Activated B cell treated with CpG ODN at 0.5 μM for 24 hours (primary cell): ENCODE measurements around the gene EN1. TPM values are rescaled to one million over a fixed set of nuclear protein-coding genes. Genes with fewer than 3 reads are reported as not detected.

ENCODE experiments used
- ATAC-seq: fragments of 200-7000 bp; cut with Tn5 transposase; one replicate; pipeline ENCODE4 v1.10.0; 2021; ENCODE audit warnings: low read depth, mild to moderate bottlenecking, moderate library complexity
- CTCF ChIA-PET: fragments of 350-600 bp; sonication (Branson Sonifier 250); formaldehyde crosslinking; loops from one replicate; lab custom pipeline; 2021; ENCODE audit warnings: antibody characterized with exemption; lab: Charles Lee
- POLR2A ChIA-PET: fragments of 350-600 bp; sonication (Branson Sonifier 250); formaldehyde crosslinking; loops from one replicate; lab custom pipeline; 2021; ENCODE audit warnings: antibody characterized with exemption; lab: Charles Lee
- DNase-seq: peaks from one replicate; pipeline ENCODE4 v3.0.0; 2022
- H3K27ac Mint-ChIP-seq: one replicate; pipeline ENCODE4 v1.8.0; 2020; ENCODE audit warnings: mixed read lengths
- H3K27me3 Mint-ChIP-seq: one replicate; pipeline ENCODE4 v1.8.0; 2021; ENCODE audit warnings: mixed read lengths
- H3K36me3 Mint-ChIP-seq: one replicate; pipeline ENCODE4 v1.8.0; 2021; ENCODE audit warnings: low read depth, mixed read lengths
- H3K4me1 Mint-ChIP-seq: one replicate; pipeline ENCODE4 v1.8.0; 2021; ENCODE audit warnings: mixed read lengths
- H3K4me3 Mint-ChIP-seq: one replicate; pipeline ENCODE4 v1.8.0; 2020; ENCODE audit warnings: mild to moderate bottlenecking, mixed read lengths
- H3K9me3 Mint-ChIP-seq: one replicate; pipeline ENCODE4 v1.8.0; 2020; ENCODE audit warnings: mixed read lengths
- intact Hi-C: fragments of 100-400 bp; cut with micrococcal nuclease; formaldehyde crosslinking; loops from one replicate; pipeline ENCODE4 v1.15.1; 2024
- total RNA-seq: library from RNA; stranded (reverse); gene quantifications from 2 replicates; pipeline ENCODE4 v1.2.3, GENCODE V29; 2022
- TF ChIP-seq, protein P1 (sequence below): fragments of 200-600 bp; IDR thresholded peaks from one replicate; pipeline ENCODE4 v1.8.0; 2022; ENCODE audit warnings: antibody characterized with exemption, mild to moderate bottlenecking

EN1 gene
- total RNA-seq, 1 donor from 2014 or later = not detected

DNA sequence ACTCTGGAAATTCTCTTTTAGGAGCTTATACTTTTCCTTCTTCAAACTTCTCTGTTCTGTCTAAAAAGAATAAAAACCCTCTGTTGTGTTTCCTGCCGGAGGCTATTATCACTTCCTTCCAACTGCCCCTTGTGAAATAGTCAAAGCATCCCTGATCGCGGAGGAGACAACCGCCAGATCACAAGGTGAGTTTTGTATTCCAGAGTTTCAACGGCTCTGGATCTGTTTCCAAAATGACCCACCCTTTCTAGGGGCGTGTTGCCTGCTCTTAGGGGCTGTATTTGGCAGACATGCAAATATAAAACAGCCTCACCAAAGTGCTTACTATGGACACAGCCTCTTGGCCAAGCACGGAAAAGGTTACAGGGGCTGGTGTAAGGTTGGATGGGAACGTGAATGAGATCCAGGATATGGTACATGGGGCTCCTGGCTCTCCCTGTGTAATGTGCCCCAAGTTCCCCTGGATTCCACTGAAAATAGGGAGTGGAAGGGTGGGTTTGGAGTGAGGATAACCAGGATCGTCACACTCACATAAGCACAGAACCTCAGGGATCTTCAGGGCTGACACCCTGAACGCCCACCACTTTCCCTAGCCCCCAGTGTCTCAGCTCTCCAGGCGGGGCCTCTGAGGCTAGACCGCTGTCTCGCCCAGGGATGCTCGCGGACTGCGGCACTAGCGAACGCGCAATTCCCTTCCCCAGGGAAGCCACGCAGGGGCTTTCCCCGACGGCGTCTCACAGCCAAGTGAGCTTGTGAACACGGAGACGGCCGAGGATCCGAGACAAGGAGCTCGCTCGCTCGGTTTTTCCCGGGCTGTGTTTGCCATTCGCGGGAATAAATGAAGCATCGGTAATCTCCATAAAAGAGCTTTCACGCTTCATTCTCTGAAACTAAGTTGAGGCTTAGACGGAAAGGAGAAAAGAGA lies 14.4 kb downstream of the EN1 start:
- TF ChIP-seq, protein P1, sequence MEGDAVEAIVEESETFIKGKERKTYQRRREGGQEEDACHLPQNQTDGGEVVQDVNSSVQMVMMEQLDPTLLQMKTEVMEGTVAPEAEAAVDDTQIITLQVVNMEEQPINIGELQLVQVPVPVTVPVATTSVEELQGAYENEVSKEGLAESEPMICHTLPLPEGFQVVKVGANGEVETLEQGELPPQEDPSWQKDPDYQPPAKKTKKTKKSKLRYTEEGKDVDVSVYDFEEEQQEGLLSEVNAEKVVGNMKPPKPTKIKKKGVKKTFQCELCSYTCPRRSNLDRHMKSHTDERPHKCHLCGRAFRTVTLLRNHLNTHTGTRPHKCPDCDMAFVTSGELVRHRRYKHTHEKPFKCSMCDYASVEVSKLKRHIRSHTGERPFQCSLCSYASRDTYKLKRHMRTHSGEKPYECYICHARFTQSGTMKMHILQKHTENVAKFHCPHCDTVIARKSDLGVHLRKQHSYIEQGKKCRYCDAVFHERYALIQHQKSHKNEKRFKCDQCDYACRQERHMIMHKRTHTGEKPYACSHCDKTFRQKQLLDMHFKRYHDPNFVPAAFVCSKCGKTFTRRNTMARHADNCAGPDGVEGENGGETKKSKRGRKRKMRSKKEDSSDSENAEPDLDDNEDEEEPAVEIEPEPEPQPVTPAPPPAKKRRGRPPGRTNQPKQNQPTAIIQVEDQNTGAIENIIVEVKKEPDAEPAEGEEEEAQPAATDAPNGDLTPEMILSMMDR = no peak
- ATAC-seq = no peak
- no peaks in the 10 kb centered on the region for H3K9me3 Mint-ChIP-seq
- ChIA-PET CTCF (interaction anchor here (2.1 kb wide), 1 partner anchor 23 kb away, joined by 7 read pairs; no protein-coding TSS in a partner anchor), POLR2A (no interaction called here)
- peaks cover 61% of the 10 kb centered on the region for H3K27me3 Mint-ChIP-seq
- no peak overlapping the region for H3K27ac Mint-ChIP-seq
- H3K4me3 Mint-ChIP-seq = no peak overlapping the region
- peaks cover 11% of the 10 kb centered on the region for H3K4me1 Mint-ChIP-seq
- no peaks in the 10 kb centered on the region for H3K36me3 Mint-ChIP-seq
- no peak for DNase-seq
- intact Hi-C loops = no loop called here

DNA sequence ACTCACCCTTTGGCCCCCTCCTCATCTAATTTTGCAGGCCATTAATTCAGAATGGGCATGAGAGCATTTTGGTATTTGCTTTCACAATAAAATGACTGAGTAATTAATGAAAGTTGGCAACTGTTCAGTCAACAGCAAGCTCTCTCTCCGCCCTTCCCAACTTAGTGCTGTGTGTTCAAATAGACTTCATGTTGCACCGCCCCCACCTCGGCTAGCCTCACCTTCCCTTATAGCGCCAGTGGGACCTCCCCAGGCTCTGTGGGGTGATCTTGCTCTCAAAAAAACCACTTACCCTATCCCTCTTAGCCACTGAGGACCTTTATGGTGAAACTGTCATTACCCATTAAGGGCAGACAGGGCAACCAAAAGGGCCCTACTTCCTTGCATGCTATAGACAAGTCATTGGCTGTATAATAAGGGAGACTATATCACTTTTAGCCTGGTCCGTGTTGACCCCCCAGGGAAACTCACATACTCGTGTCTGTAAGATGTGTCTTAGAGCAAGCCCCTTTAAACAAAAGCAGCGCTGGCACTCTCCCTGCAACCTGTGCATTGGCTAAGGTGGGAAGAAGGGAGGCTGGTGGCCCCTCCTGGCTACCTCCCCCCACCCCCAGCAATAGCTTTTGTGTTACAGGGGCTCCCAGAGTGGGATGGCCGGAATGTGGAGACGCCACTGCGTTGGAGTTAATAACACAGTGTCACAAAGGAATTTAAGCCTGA lies 15.2 kb downstream of the EN1 start:
- Mint-ChIP-seq H3K4me3 (no peak overlapping the region), H3K4me1 (peaks cover 11% of the 10 kb centered on the region), H3K9me3 (no peaks in the 10 kb centered on the region), H3K36me3 (no peaks in the 10 kb centered on the region), H3K27ac (no peak overlapping the region), H3K27me3 (peaks cover 56% of the 10 kb centered on the region)
- TF ChIP-seq, protein P1 = no peak
- intact Hi-C loops = no loop called here
- no peak for ATAC-seq
- ChIA-PET POLR2A (no interaction called here), CTCF (interaction anchor here (2.1 kb wide), 1 partner anchor 23 kb away, joined by 7 read pairs; no protein-coding TSS in a partner anchor)
- DNase-seq = no peak

DNA sequence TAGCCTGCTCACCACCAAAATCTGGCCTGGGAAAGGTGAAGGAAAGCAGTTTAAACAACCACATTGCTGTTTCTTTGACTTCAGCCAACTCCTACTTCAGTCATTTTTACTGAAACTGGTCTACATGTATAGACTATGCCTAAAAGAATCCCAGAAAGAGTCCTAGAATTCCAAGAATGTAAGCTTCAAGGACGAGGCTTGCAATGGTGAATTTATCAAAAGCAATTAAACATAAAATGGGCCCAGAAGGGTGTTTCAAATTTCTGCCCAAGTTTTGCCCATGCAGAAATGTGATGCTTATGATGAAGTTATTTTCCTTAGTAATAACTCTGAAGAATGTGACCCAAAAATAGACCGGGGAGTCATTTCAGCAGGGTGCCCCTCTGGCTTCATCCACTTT lies 16.6 kb downstream of the EN1 start:
- no peak for DNase-seq
- intact Hi-C loops = no loop called here
- Mint-ChIP-seq H3K27ac (no peak overlapping the region), H3K4me3 (no peak overlapping the region), H3K4me1 (peaks cover 7% of the 10 kb centered on the region), H3K27me3 (peaks cover 48% of the 10 kb centered on the region), H3K9me3 (no peaks in the 10 kb centered on the region), H3K36me3 (no peaks in the 10 kb centered on the region)
- no peak for ATAC-seq
- TF ChIP-seq, protein P1 = no peak
- ChIA-PET POLR2A (no interaction called here), CTCF (no interaction called here)

- intact Hi-C loops = no loop called here
- H3K27ac Mint-ChIP-seq = no peak overlapping the region
- H3K27me3 Mint-ChIP-seq = peaks cover 44% of the 10 kb centered on the region
- H3K4me3 Mint-ChIP-seq = no peak overlapping the region
- TF ChIP-seq, protein P1 = no peak
- H3K9me3 Mint-ChIP-seq = no peaks in the 10 kb centered on the region
- ATAC-seq = no peak
- ChIA-PET CTCF (no interaction called here), POLR2A (no interaction called here)
- no peaks in the 10 kb centered on the region for H3K36me3 Mint-ChIP-seq
- DNase-seq = no peak
- H3K4me1 Mint-ChIP-seq = peaks cover 1% of the 10 kb centered on the region
These were observed 17.3 kb downstream of the EN1 start for GRCh38 chr2:118830118-118830517.

GRCh38 chr2:118826093-118826492 lies 21.4 kb downstream of the EN1 start:
- no peak for DNase-seq
- TF ChIP-seq, protein P1 = no peak
- Mint-ChIP-seq H3K4me3 (no peak overlapping the region), H3K36me3 (no peaks in the 10 kb centered on the region), H3K27me3 (peaks cover 36% of the 10 kb centered on the region), H3K9me3 (no peaks in the 10 kb centered on the region), H3K27ac (no peak overlapping the region), H3K4me1 (no peaks in the 10 kb centered on the region)
- no peak for ATAC-seq
- intact Hi-C loops = no loop called here
- ChIA-PET CTCF (no interaction called here), POLR2A (no interaction called here)
